Measurements from ENCODE around the gene SNAPC2.

The SNAPC2 gene

GRCh38 chr19:7933828-7934725 lies 13.9 kb downstream of the SNAPC2 start:
- no peak for ATAC-seq (ENCODE audit: low read depth)
- Histone ChIP-seq H3K4me3 (ENCODE audit: severe bottlenecking) (no peak overlapping the region), H3K9me3 (ENCODE audit: severe bottlenecking) (no peaks in the 10 kb centered on the region), H3K27ac (ENCODE audit: poor library complexity, severe bottlenecking) (no peak overlapping the region), H3K27me3 (ENCODE audit: insufficient read depth, poor library complexity, severe bottlenecking) (no peaks in the 10 kb centered on the region), H3K4me1 (ENCODE audit: insufficient read depth, poor library complexity, severe bottlenecking) (peaks cover 7% of the 10 kb centered on the region), H3K36me3 (ENCODE audit: low read depth) (peaks cover 87% of the 10 kb centered on the region)
- no peak for TF ChIP-seq CTCF (IDR thresholded peaks at IDR 0.05; ENCODE audit: poor library complexity, severe bottlenecking)
- no peak for DNase-seq (ENCODE audit: low spot score)

- peaks cover 87% of the 10 kb centered on the region for H3K36me3 ChIP-seq (ENCODE audit: low read depth)
- ATAC-seq (ENCODE audit: low read depth): no peak
- H3K27me3 ChIP-seq (ENCODE audit: insufficient read depth, poor library complexity, severe bottlenecking): no peaks in the 10 kb centered on the region
- no peaks in the 10 kb centered on the region for H3K9me3 ChIP-seq (ENCODE audit: severe bottlenecking)
- H3K4me3 ChIP-seq (ENCODE audit: severe bottlenecking): no peak overlapping the region
- no peak for TF ChIP-seq CTCF (IDR thresholded peaks at IDR 0.05; ENCODE audit: poor library complexity, severe bottlenecking)
- H3K4me1 ChIP-seq (ENCODE audit: insufficient read depth, poor library complexity, severe bottlenecking): peaks cover 2% of the 10 kb centered on the region
- no peak overlapping the region for H3K27ac ChIP-seq (ENCODE audit: poor library complexity, severe bottlenecking)
- DNase-seq (ENCODE audit: low spot score): no peak
Measured at GRCh38 chr19:7934766-7935165, 14.6 kb downstream of the SNAPC2 start.

- Histone ChIP-seq H3K4me3 (ENCODE audit: severe bottlenecking) (no peak overlapping the region), H3K4me1 (ENCODE audit: insufficient read depth, poor library complexity, severe bottlenecking) (no peaks in the 10 kb centered on the region), H3K36me3 (ENCODE audit: low read depth) (peaks cover 54% of the 10 kb centered on the region), H3K9me3 (ENCODE audit: severe bottlenecking) (no peaks in the 10 kb centered on the region), H3K27me3 (ENCODE audit: insufficient read depth, poor library complexity, severe bottlenecking) (no peaks in the 10 kb centered on the region), H3K27ac (ENCODE audit: poor library complexity, severe bottlenecking) (no peak overlapping the region)
- no peak for TF ChIP-seq CTCF (IDR thresholded peaks at IDR 0.05; ENCODE audit: poor library complexity, severe bottlenecking)
- ATAC-seq (ENCODE audit: low read depth): no peak
- no peak for DNase-seq (ENCODE audit: low spot score)
Measured at GRCh38 chr19:7940841-7941240, 20.7 kb downstream of the SNAPC2 start.

GRCh38 chr19:7941895-7942596 lies 21.9 kb downstream of the SNAPC2 start:
- Histone ChIP-seq H3K4me3 (ENCODE audit: severe bottlenecking) (no peak overlapping the region), H3K27ac (ENCODE audit: poor library complexity, severe bottlenecking) (no peak overlapping the region), H3K27me3 (ENCODE audit: insufficient read depth, poor library complexity, severe bottlenecking) (no peaks in the 10 kb centered on the region), H3K9me3 (ENCODE audit: severe bottlenecking) (no peaks in the 10 kb centered on the region), H3K4me1 (ENCODE audit: insufficient read depth, poor library complexity, severe bottlenecking) (no peaks in the 10 kb centered on the region), H3K36me3 (ENCODE audit: low read depth) (peaks cover 42% of the 10 kb centered on the region)
- DNase-seq (ENCODE audit: low spot score): no peak
- no peak for TF ChIP-seq CTCF (IDR thresholded peaks at IDR 0.05; ENCODE audit: poor library complexity, severe bottlenecking)
- no peak for ATAC-seq (ENCODE audit: low read depth)

All from RWPE2 (cell line).